ENCODE measurements around the gene ANXA10. TPM values are rescaled to one million over a fixed set of nuclear protein-coding genes. Genes with fewer than 3 reads are reported as not detected.
A peak's percentile ranks its signal among the peaks of the same experiment; 100 is the strongest.

The ANXA10 gene
- total and polyA plus RNA-seq, 8 donors, result 2.5 to 17.1 (median 8.5) TPM

DNA sequence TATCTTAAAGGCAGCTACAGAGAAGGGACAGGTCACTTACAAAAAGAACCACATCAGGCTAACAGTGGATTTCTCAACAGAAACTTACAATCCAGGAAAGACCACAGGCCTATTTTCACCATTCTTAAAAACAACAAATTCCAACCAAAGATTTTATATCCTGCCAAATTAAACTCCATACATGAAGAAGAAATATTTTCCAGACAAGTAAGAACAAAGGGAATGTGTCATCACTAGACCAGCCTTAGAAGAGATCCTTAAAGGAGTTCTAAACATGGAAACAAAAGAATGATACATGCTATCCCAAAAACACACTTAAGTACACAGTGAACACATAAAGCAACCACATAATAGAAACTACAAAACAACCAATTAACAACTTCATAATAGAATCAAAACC is 105.6 kb downstream of the ANXA10 start:
- FAIRE-seq (no peak), DNase-seq (no peak), ATAC-seq (no peak)
- Histone ChIP-seq H3K9me3 (no peaks in the 10 kb centered on the region), H3K4me1 (no peaks in the 10 kb centered on the region), H3K27ac (no peak overlapping the region), H3K36me3 (no peaks in the 10 kb centered on the region), H3K4me3 (no peak overlapping the region), H3K27me3 (no peaks in the 10 kb centered on the region)
- TF ChIP-seq, protein P1, sequence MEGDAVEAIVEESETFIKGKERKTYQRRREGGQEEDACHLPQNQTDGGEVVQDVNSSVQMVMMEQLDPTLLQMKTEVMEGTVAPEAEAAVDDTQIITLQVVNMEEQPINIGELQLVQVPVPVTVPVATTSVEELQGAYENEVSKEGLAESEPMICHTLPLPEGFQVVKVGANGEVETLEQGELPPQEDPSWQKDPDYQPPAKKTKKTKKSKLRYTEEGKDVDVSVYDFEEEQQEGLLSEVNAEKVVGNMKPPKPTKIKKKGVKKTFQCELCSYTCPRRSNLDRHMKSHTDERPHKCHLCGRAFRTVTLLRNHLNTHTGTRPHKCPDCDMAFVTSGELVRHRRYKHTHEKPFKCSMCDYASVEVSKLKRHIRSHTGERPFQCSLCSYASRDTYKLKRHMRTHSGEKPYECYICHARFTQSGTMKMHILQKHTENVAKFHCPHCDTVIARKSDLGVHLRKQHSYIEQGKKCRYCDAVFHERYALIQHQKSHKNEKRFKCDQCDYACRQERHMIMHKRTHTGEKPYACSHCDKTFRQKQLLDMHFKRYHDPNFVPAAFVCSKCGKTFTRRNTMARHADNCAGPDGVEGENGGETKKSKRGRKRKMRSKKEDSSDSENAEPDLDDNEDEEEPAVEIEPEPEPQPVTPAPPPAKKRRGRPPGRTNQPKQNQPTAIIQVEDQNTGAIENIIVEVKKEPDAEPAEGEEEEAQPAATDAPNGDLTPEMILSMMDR (IDR thresholded peaks at IDR 0.05), result no peak
- intact Hi-C loops (cut with DNase I), result no loop called here

DNA sequence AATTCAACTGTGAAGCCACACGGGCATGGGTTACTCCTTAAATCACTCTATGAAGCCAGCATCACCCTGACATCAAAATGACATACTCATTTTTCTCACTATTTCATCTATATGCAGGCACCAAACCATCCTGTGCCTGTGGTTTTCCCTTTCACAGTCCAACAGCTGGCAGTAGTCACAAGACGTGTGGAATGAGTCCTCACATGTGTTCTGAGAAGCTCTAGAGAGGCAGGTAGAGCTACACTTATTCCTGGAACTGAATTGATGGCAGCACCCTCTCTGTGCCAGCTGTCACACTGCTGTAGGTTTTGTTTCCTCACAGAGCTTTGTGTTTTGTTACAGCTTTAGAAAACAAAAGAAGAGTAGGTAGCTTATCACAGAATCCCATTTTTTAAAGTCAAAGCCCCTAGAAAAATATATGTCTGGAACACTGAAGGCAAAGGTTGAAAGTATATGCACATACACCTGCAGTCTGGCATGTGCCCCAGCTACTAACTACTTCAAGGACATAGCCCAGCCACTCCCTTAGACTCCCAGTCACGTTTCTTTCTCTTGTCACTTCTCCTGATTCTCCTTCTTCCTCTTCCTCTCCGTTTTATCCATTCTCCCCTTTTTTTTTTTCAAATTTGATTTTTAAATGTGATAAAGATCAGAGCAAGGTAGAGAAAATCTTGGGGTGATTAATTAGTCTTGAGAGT is 107.1 kb downstream of the ANXA10 start:
- DNase-seq (no peak), ATAC-seq (peak in 1 of 4 donors; percentile 59), FAIRE-seq (no peak)
- no peak overlapping the region for H3K4me3 ChIP-seq
- intact Hi-C loops (cut with DNase I), result no loop called here
- H3K36me3 ChIP-seq, result no peaks in the 10 kb centered on the region
- 22 to 32% methylated on average over 4 of the region's 4 CpGs for WGBS, 2 donors
- H3K4me1 ChIP-seq, result no peaks in the 10 kb centered on the region
- H3K27ac ChIP-seq, result no peak overlapping the region
- H3K27me3 ChIP-seq, result no peaks in the 10 kb centered on the region
- H3K9me3 ChIP-seq, result peaks cover 0 to 3% (median 0%) of the 10 kb centered on the region in 4 donors
- TF ChIP-seq, protein P1 (IDR thresholded peaks at IDR 0.05), result no peak

DNA sequence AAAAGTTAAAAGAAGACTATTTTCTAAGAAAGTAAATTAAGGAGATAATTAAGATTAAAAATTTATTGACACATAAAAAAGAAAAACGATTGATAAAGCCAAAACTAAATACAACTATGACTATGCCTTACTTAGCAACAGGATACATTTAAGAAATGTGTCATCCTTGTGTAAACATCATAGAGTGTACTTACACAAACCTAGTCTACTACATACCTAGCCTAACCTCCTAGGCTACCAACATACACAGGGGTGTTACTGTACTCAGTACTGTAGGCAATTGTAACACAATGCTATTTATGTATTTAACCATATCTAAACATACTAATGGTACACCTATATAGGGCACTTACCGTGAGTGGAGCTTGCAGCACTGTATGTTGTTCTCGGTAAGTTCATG is 108.3 kb downstream of the ANXA10 start:
- H3K9me3 ChIP-seq, result peaks cover 0 to 3% (median 0%) of the 10 kb centered on the region in 4 donors
- intact Hi-C loops (cut with DNase I), result no loop called here
- no peak overlapping the region for H3K4me3 ChIP-seq
- WGBS, 2 donors, result 64 to 66% methylated on average over 3 of the region's 3 CpGs
- H3K27me3 ChIP-seq, result no peaks in the 10 kb centered on the region
- H3K36me3 ChIP-seq, result no peaks in the 10 kb centered on the region
- H3K27ac ChIP-seq, result no peak overlapping the region
- no peaks in the 10 kb centered on the region for H3K4me1 ChIP-seq
- TF ChIP-seq, protein P1 (IDR thresholded peaks at IDR 0.05), result no peak
- DNase-seq (no peak), ATAC-seq (peak in 2 of 4 donors; percentile 38 to 55), FAIRE-seq (no peak)

DNA sequence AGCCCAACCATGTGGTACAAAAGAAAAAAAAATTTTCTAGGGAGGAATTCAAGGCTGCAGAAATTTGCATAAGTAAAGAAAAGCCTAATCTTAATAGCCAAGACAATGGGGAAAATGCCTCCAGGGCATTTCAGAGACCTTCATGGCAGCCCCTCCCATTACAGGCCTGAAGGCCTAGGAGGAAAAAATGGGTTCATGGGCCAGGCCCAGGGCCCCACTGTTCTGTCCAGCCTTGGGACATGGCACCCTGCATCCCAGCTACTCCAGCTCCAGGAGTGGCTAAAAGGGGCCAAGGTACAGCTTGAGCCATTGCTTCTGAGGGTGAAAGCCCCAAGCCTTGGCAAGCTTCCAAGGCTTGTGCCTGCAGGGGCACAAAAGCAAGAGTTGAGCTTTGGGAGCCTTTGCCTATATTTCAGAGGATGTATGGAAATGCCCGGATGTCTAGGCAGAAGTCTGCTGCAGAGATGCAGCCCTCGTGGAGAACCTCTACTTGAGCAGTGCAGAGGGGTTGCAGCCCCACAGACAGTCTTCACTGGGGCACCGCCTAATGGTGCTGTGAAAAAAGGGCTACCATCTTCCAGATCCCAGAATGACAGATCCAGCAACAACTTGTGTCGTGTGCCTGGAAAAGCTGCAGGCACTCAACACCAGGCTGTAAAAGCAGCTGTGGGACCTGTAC is 111.0 kb downstream of the ANXA10 start:
- H3K27me3 ChIP-seq, result no peaks in the 10 kb centered on the region
- H3K4me1 ChIP-seq, result no peaks in the 10 kb centered on the region
- no peaks in the 10 kb centered on the region for H3K36me3 ChIP-seq
- 88 to 94% methylated on average over 4 of the region's 4 CpGs for WGBS, 2 donors
- DNase-seq (no peak), ATAC-seq (no peak), FAIRE-seq (no peak)
- no peak overlapping the region for H3K27ac ChIP-seq
- no peak overlapping the region for H3K4me3 ChIP-seq
- intact Hi-C loops (cut with DNase I), result no loop called here
- peaks cover 0 to 3% (median 0%) of the 10 kb centered on the region in 4 donors for H3K9me3 ChIP-seq
- TF ChIP-seq, protein P1 (IDR thresholded peaks at IDR 0.05), result no peak

Measured in pancreas (tissue), 10 donors.